NCI-H2029 (cell line): ENCODE results near the gene SLC7A6.

Source experiments
- DNase-seq: peaks from one replicate; lab custom pipeline; 2025; lab: John Stamatoyannopoulos, UW

Gene SLC7A6

DNA sequence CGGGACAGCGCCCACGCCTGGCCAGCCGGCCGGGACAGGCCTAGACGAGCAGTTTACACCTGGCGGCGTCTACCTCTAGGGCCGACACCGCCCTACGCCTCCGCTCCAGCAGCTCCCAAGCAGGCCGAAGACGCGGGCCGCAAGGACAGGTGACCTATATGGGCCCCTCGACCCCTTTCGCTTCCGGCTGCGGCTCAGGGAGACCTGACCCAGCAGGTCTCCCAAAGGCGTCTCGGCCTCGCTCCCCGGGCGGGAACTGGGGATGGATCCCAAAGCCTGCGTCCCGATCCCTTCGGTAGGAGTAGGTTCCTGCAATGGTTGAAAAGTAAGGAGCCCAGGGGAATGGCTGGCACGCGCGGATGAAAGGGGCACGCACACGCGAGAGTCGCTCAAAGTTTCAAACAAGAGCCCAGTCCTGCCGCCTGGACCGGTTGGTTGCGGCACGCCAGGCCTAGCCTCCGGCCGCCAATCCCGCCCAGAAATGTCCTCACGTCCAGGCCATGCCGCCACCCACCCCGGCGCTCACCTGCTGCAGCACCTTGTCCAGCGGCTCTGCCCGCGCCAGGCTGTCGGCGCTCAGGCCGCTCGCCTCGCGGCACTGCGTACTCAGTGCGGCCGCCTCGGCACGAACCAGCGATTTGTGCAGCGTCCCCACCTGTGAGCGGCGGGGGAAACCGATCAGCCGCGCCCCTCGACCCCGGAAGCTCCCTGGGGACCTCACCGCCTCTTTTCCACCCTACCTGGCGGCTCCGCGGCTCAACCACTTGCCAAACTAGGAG is 29.0 kb upstream of the SLC7A6 start:
- DNase-seq: peak; percentile 6

- DNase-seq: no peak
Observed at GRCh38 chr16:68235887-68236136, 28.5 kb upstream of the SLC7A6 start, which contains the start of gene ESRP2. Gene ESRP2 (minus strand): TSS chr16:68236127. CDS start chr16:68236045, 82 bp downstream.

GRCh38 chr16:68236137-68236825 is 28.0 kb upstream of the SLC7A6 start:
- DNase-seq: peak; percentile 69

DNA sequence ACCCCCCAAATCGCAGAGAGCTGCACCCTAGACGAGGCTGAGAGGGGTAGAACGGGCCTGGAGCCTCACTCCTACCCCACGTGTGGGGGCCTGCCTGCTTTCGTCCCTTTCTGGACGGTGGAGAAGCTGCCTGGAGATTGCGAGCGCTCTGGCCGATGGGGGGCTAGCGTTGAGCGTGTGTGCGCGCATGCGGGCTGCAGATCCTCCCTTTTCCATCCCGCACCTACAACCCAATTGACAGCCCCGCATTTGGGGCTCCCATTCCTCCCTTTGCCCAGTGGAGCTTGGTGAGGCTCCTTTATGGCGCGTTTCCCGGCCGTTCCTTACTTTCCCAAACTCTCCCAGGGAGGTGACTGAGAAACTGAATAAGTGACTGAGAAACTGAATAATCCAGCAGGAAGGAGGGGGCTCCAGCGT is 27.5 kb upstream of the SLC7A6 start:
- DNase-seq: no peak

DNA sequence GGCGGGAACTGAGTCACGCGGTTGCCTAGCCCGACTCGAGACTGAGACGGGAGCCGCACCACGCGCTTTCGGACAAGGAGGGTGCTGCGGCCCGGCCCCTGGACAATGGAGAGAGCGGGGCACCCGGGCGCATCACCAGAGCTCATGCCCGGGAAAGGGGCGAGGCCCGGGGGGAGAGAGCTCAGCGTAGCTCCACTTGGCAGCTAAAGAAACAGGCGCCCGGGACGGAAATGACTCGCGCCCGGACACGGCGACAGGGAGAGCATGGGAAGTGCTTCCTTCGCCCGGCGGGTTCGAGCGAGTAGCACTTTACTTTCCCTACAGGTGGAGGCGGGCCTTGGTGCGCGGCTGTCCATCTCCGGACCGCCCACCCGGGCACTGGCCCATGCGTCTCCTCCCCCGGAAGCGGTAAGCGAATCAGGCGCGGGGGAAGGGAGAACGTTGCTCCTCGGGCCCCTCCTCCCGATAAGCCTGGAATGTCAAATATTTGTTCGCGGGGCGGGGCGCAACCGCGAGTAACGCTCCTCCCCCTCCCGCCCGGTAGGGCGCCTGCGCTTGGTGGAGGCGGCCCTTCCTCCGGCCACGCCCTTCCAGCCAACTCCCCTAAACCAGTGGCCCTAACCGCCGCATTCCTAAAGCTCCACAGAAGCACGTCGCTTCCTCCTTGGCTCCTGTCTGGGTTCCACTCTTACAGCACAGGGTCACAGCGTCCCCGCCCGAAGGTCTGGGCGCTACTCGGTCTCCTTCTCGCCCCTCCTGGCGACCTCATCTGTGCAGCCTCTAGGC is 26.9 kb upstream of the SLC7A6 start:
- peak; percentile 81 for DNase-seq

- no peak for DNase-seq
Observed at GRCh38 chr16:68238029-68238345, 26.3 kb upstream of the SLC7A6 start.

- no peak for DNase-seq
Observed at GRCh38 chr16:68242085-68242484, 22.2 kb upstream of the SLC7A6 start.

- DNase-seq: no peak
Observed at GRCh38 chr16:68242926-68243858, 21.1 kb upstream of the SLC7A6 start.

DNA sequence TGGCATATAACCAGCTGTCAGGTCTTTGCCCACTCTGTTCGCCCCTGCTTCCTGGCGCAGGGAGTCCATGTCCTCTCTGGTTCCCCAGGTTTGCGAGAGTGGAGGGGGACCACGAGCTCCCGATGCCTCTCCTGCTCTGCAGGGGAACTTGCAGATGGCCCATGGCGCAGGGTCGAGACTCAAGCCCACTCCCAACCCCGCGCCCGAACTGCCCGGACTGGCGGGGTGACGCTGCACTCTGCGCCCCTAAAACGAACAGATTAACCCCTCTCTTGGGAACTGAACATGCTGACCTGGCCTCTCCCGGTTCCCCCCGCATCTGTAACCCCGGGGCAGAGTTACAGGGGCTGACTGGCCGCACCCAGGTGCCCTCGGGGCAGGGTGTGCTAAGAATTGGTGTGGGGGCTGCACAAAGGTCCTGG is 19.8 kb upstream of the SLC7A6 start:
- no peak for DNase-seq

GRCh38 chr16:68244903-68245853 is 19.1 kb upstream of the SLC7A6 start, which contains the start of gene PLA2G15:
Gene PLA2G15 (plus strand): TSS chr16:68245373. CDS start chr16:68245427, 54 bp downstream.
- peak; percentile 67 for DNase-seq

GRCh38 chr16:68246121-68246520 is 18.2 kb upstream of the SLC7A6 start:
- no peak for DNase-seq

DNA sequence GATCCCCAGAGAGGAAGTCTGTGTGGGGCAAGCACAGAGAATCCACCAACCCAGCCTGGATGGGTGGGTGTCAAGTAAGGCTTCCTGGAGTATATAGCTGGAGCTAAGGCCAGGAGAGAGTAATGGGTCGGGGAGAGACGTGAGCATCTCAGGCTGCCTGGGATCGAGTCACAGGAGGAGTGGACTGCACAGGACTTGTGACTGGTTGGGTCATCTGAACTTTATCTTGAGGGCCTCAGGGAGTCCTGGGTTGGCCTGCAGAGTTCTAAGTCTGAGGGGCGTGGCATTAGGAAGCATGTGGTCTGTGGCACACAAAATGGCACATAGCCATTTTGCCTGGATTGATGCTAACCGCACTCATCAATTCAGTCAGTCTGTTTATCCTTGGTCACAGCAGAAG is 17.7 kb upstream of the SLC7A6 start:
- DNase-seq: no peak

GRCh38 chr16:68247400-68247799 is 16.9 kb upstream of the SLC7A6 start:
- no peak for DNase-seq

DNA sequence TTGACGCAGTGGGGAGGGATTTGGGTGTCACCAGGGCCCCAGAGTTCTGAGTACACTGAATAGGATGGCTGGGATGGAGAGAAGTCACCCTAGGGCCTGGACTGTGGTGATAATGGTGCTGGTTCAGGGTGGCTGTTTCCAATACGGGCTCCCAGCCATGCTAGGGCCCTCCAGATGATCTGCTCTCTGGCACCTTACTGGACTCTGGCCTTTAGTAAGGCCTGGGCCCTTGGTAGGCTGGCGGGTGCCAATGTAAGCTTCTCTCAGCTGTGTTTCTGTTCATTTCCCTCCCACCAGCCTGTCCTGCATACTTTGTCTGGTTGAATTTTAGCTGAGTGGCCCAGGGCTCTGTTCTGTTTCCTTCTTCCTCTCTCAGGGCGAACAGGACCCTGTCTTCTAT is 16.4 kb upstream of the SLC7A6 start:
- DNase-seq: no peak

DNA sequence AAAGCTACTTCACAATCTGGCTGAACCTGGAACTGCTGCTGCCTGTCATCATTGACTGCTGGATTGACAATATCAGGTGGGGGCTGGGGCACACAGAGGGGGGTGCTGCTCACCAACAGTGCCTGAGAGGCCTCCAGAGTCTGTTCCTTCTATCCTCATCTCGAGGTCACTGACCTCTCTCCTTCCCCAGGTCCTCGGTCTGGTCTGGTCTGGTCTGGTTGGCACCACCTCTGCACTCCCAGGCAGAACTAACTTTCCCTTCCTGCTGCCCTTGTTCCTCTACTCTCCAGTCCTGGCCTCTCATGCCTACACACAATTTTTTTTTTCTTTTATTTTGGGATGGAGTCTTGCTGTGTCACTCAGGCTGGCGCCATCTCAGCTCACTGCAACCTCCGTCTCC is 15.0 kb upstream of the SLC7A6 start:
- DNase-seq: no peak

GRCh38 chr16:68250951-68251350 is 13.4 kb upstream of the SLC7A6 start:
- no peak for DNase-seq

- no peak for DNase-seq
Observed at GRCh38 chr16:68251832-68252231, 12.5 kb upstream of the SLC7A6 start.

DNA sequence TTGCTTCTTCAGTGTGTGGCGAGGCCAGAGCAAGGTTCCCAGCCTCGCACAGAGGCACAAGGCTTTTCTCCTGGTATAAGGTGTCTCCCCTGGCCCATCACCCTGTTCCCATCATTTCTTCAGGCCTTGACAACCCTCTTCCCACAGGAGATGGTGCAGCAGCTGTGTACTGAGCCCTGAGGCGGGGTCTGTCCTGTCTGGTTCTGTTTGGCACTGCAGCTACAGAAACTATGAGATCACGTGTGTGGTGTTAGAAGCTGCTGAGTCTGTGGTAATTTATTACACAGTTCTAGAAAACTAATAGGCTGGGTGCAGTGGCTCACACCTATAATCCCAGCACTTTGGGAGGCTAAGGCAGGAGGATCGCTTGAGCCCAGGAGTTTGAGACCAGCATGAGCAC is 11.9 kb upstream of the SLC7A6 start:
- DNase-seq: no peak

GRCh38 chr16:68253721-68254120 is 10.6 kb upstream of the SLC7A6 start:
- no peak for DNase-seq

GRCh38 chr16:68255712-68256111 is 8.6 kb upstream of the SLC7A6 start:
- DNase-seq: no peak
